K562 (cell line): Measurements from ENCODE around the gene DLGAP3. TPM values are rescaled to one million over a fixed set of nuclear protein-coding genes. Genes with fewer than 3 reads are reported as not detected.

Experiments used
- ARID3A ChIP-seq: IDR thresholded peaks from 2 replicates; pipeline ENCODE4 v1.6.1; 2012; ENCODE audit warnings: low read depth, low read length, improper control_type of control experiment, borderline replicate concordance
- ASH1L ChIP-seq: fragments of 450-650 bp; IDR thresholded peaks from 2 replicates; pipeline ENCODE4 v1.6.1; 2018; ENCODE audit warnings: borderline replicate concordance, mild to moderate bottlenecking, low read depth; ENCODE audit not compliant: partially characterized antibody
- DDX20 ChIP-seq: fragments of 450-650 bp; IDR thresholded peaks from 2 replicates; pipeline ENCODE4 v1.6.1; 2016; ENCODE audit warnings: missing genetic modification characterization, low read depth, mild to moderate bottlenecking, missing compliant biosample characterization, moderate library complexity
- ETV6 ChIP-seq, 3 experiments: fragments of 150-350 bp in 1 of 3; sonication (generic) in 1 of 3; formaldehyde crosslinking in 1 of 3; IDR thresholded peaks; 2 replicates each; pipeline versions ENCODE4 v1.6.1 to v1.8.0; 2014 to 2022; ENCODE audit warnings: borderline replicate concordance in 2 of 3, low read depth in 2 of 3, antibody characterized with exemption in 1 of 3, low read length in 1 of 3, mild to moderate bottlenecking in 1 of 3, missing genetic modification reagents in 1 of 3
- FOXO4 ChIP-seq: fragments of 450-650 bp; formaldehyde crosslinking; IDR thresholded peaks from 2 replicates; pipeline ENCODE4 v1.4.0; 2020; ENCODE audit warnings: mild to moderate bottlenecking, moderate library complexity
- HOXB6 ChIP-seq: fragments of 250-450 bp; sonication (Bioruptor Pico); IDR thresholded peaks from 2 replicates; pipeline ENCODE4 v1.5.1; 2022; ENCODE audit warnings: mild to moderate bottlenecking, borderline replicate concordance
- MAZ ChIP-seq, 2 experiments: fragments of 450-650 bp in 1 of 2; sonication (generic) in 1 of 2; formaldehyde crosslinking; IDR thresholded peaks in 1 of 2; conservative IDR thresholded peaks in 1 of 2; 2 replicates each; pipeline versions ENCODE4 v1.4.0 to v1.5.0; 2020; ENCODE audit warnings: mild to moderate bottlenecking in 1 of 2, missing genetic modification reagents in 1 of 2
- MTA1 ChIP-seq: fragments of 450-650 bp; IDR thresholded peaks from 2 replicates; pipeline ENCODE4 v1.6.1; 2017; ENCODE audit warnings: borderline replicate concordance
- SMARCC2 ChIP-seq: fragments of 450-650 bp; IDR thresholded peaks from 2 replicates; pipeline ENCODE4 v1.6.1; 2017; ENCODE audit warnings: antibody characterized with exemption, moderate library complexity, mild to moderate bottlenecking, low read depth
- TEAD4 ChIP-seq, 2 experiments: sonication (generic) in 1 of 2; formaldehyde crosslinking in 1 of 2; IDR thresholded peaks; 2 replicates each; pipeline versions ENCODE4 v1.6.1 to v1.8.0; 2012 to 2022; ENCODE audit warnings: borderline replicate concordance in 1 of 2, inconsistent platforms in 1 of 2, low read length in 1 of 2, mild to moderate bottlenecking in 1 of 2, missing genetic modification reagents in 1 of 2
- ZBTB33 ChIP-seq: sonication (generic); formaldehyde crosslinking; IDR thresholded peaks from 2 replicates; pipeline ENCODE4 v1.8.1; 2023; ENCODE audit warnings: mild to moderate bottlenecking, missing genetic modification reagents
- ZFPM2 ChIP-seq: fragments of 250-450 bp; sonication (Bioruptor Pico); IDR thresholded peaks from 2 replicates; pipeline ENCODE4 v1.5.1; 2022; ENCODE audit warnings: mild to moderate bottlenecking
- ZNF184 ChIP-seq: sonication (generic); formaldehyde crosslinking; IDR thresholded peaks from 2 replicates; pipeline ENCODE4 v1.5.0; 2020; ENCODE audit warnings: missing genetic modification reagents
- ZNF224 ChIP-seq: sonication (generic); formaldehyde crosslinking; IDR thresholded peaks from 2 replicates; pipeline ENCODE4 v1.8.0; 2022; ENCODE audit warnings: mild to moderate bottlenecking, missing genetic modification reagents
- ZNF76 ChIP-seq: fragments of 250-450 bp; sonication (Bioruptor Pico); IDR thresholded peaks from 2 replicates; pipeline ENCODE4 v1.4.0; 2020; ENCODE audit warnings: mild to moderate bottlenecking, moderate library complexity, borderline replicate concordance
- polyA plus RNA-seq, 8 experiments: library from polyadenylated mRNA; depleted of rRNA in 4 of 8; stranded (reverse) in 5 of 8; unstranded in 3 of 8; fragments of >200 nt; fragmentation: Nextera tagmentation in 2 of 8; fragmentation: Illumina TruSeq in 1 of 8; extraction: Ambion mirVana in 2 of 8; extraction: Trizol in 1 of 8; gene quantifications; 2 replicates each; pipeline versions ENCODE4 v1.2.1 to v1.2.3, GENCODE V29; 2011 to 2014; ENCODE audit warnings: inconsistent platforms in 1 of 8, missing spikeins in 1 of 8
- total RNA-seq, 7 experiments: library from RNA; depleted of rRNA in 6 of 7; stranded (reverse); fragments of >200 nt in 6 of 7; fragmentation: Illumina TruSeq in 2 of 7; extraction: Trizol in 2 of 7; gene quantifications; 2 replicates each; pipeline versions ENCODE4 v1.2.1 to v1.2.3, GENCODE V29; 2011 to 2021; ENCODE audit warnings: low replicate concordance in 1 of 7
- TF ChIP-seq, protein P1 (sequence below): fragments of 250-450 bp; sonication (Bioruptor Pico); IDR thresholded peaks from 2 replicates; pipeline ENCODE4 v1.8.0; 2021; ENCODE audit warnings: moderate library complexity, mild to moderate bottlenecking, inconsistent platforms
- TF ChIP-seq, protein P2 (sequence below): fragments of 250-450 bp; sonication (Bioruptor Pico); IDR thresholded peaks from 2 replicates; pipeline ENCODE4 v1.8.0; 2022; ENCODE audit warnings: moderate library complexity, mild to moderate bottlenecking, inconsistent platforms

The DLGAP3 gene
- total and polyA plus RNA-seq, 9 of the 15 experiments (the other 6 are each of a cell fraction or from before 2014, with no cell fraction given), result 0.01 to 0.16 (median 0.07) TPM; not detected in 6

DNA sequence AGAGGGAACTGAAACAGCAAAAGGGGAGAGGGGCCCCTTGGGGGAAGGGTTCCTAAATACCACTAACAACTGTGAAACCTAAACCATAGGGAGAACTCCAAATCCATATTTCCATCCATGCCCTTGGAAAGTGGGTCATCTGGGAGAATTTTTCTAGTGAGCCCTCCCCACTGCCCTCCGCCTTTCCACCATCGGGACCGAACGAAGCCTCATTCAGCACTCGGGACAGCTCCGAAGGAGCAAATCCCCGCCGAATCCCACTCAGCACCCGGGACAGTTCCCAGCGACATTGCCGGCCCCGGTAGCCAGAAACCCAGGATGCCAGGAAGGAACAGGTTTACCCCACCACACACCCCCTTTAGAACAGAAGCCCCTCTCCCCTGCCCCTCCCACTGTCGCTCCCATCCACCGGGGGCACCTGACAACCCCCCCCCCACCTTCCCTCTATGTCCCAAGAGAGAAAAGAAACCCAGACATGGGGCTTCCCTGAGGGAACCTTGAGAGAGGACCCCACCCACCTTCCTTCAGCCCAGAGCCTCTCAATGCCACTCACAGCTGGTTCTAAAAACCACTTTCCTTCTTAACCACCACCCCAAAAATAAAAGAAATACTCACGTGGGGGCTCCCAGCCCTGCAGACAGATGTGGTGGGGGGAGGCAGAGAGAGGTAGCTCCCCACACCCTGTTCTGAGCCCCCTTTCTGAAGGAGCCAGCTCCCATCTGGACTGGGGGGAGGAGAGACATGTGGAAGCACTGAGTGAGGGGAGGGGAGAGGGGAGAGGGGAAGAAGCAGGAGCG lies 4.5 kb downstream of the DLGAP3 start (continued):
- no peak for TF ChIP-seq FOXO4
- TF ChIP-seq SMARCC2, result no peak
- TF ChIP-seq ZNF76 (CRISPR knock-in tag), result no peak
- peak; percentile 87 for TF ChIP-seq ZBTB33 (CRISPR knock-in tag)
- TF ChIP-seq, protein P1, sequence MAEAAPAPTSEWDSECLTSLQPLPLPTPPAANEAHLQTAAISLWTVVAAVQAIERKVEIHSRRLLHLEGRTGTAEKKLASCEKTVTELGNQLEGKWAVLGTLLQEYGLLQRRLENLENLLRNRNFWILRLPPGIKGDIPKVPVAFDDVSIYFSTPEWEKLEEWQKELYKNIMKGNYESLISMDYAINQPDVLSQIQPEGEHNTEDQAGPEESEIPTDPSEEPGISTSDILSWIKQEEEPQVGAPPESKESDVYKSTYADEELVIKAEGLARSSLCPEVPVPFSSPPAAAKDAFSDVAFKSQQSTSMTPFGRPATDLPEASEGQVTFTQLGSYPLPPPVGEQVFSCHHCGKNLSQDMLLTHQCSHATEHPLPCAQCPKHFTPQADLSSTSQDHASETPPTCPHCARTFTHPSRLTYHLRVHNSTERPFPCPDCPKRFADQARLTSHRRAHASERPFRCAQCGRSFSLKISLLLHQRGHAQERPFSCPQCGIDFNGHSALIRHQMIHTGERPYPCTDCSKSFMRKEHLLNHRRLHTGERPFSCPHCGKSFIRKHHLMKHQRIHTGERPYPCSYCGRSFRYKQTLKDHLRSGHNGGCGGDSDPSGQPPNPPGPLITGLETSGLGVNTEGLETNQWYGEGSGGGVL (CRISPR knock-in tag), result no peak
- TF ChIP-seq ZNF224, result peak; percentile 97
- TF ChIP-seq ASH1L, result no peak
- TF ChIP-seq HOXB6 (CRISPR knock-in tag), result no peak
- peak; percentile 78 for TF ChIP-seq DDX20 (tag)
- TF ChIP-seq ZNF184 (CRISPR knock-in tag), result peak; percentile 71; the same call in 1 of the 2 replicates
- no peak for TF ChIP-seq MTA1
- no peak for TF ChIP-seq ZFPM2 (CRISPR knock-in tag)
- 0 out of 2 replicates have a peak, but pooled peaks have one; percentile 23 for TF ChIP-seq ARID3A
- peak; percentile 35 to 99; a peak in 2 of 4 replicates for TF ChIP-seq MAZ (CRISPR knock-in tag; conservative IDR thresholded peaks at IDR 0.05 in 1 of 2, IDR thresholded peaks at IDR 0.05 in 1 of 2)
- TF ChIP-seq, protein P2, sequence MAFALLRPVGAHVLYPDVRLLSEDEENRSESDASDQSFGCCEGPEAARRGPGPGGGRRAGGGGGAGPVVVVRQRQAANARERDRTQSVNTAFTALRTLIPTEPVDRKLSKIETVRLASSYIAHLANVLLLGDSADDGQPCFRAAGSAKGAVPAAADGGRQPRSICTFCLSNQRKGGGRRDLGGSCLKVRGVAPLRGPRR (CRISPR knock-in tag), result 0 out of 2 replicates have a peak, but pooled peaks have one; percentile 59
- TF ChIP-seq TEAD4 (IDR thresholded peaks at IDR 0.05; ENCODE audit: low read length), result peak; percentile 23; the same call in 1 of the 2 replicates
- peak; percentile 88 for TF ChIP-seq TEAD4 (CRISPR knock-in tag; IDR thresholded peaks at IDR 0.05; ENCODE audit: borderline replicate concordance)
- TF ChIP-seq ETV6 (IDR thresholded peaks at IDR 0.05; ENCODE audit: borderline replicate concordance in 1 of 2, low read depth in 2 of 2, low read length in 1 of 2), result no peak
- TF ChIP-seq ETV6 (CRISPR knock-in tag; IDR thresholded peaks at IDR 0.05; ENCODE audit: borderline replicate concordance), result peak; percentile 95
